DMS 273 treated with DMSO at 0.1 percent for 48 hours (cell line): ENCODE data around the gene CELSR3.

Source experiments
- DNase-seq: peaks from one replicate; lab custom pipeline; 2025; lab: John Stamatoyannopoulos, UW

Gene CELSR3

DNA sequence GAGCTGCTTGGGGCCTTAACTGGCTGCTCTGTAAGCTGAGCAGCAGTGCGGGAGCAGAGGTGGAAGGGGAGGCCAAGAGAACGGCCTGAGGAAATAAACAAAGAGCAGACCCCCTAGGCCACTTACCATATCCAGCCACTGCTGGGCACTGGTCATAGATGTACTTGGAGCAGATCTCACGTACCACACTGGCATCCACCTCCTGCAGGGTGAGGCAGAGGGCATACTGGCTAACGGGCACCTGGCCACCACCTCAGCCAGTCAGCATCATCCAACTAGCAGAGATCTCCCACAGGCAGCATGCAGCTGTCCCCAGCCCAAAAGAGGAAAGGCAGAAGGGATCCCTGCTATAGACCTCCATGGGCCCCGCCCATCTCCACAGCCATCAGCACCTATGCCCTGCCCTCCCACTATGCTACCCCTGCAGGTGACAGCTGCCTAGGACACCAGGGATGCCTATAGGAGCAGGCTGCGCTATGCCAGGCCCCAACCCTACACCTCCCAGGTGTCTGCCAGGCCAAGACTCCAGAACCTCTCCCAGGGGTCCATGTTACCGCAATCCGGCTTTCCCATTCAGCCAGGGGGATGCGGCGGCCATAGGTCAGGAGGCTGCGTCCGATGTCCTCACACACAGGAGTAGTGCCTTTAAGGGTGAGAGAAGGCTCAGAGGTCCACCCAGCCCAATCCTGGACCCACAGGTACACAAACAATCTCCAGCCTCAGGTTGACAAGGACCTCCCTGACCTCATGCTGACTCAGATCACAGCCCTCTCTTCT is 63.0 kb downstream of the CELSR3 start:
- no peak for DNase-seq

- no peak for DNase-seq
Observed at GRCh38 chr3:48599077-48599501, 63.6 kb downstream of the CELSR3 start.

GRCh38 chr3:48598323-48599076 is 64.2 kb downstream of the CELSR3 start:
- no peak for DNase-seq

- DNase-seq, result no peak
Observed at GRCh38 chr3:48597408-48597800, 65.3 kb downstream of the CELSR3 start.

DNA sequence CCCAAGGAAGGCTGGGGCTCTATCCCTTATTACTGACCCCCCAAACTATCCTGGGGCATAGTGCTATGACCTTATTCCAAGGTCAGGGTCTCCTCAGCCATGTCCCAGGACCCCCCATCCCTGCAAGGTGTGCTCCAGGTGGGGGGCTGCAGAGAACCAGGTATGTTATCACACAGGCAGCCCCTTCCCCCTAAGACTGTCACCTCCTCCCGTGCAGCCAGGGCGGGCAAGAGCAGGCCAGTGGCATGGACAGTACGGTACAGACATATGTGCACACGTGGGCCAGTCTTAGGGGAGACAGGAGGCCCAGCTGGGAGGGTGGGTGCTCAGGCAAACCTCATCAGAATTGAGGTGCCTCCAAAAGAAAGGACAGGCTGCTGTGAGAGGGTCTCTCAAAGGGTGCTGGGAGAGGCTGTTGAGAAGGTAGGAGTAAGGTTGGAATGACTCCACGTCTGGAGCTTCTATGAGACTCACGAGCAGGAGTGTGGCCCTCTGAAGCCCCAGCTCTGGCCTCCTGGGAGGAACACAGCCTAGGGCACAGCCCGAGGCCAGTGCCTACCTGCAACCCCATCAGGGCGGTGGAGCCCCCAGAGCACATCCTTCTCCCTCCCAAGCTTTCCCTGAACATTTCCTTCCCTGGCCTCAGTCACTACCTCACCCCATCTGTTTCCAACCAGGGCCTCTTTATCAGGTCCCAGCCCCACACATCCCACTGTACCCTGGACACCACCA is 65.8 kb downstream of the CELSR3 start:
- DNase-seq, result no peak

DNA sequence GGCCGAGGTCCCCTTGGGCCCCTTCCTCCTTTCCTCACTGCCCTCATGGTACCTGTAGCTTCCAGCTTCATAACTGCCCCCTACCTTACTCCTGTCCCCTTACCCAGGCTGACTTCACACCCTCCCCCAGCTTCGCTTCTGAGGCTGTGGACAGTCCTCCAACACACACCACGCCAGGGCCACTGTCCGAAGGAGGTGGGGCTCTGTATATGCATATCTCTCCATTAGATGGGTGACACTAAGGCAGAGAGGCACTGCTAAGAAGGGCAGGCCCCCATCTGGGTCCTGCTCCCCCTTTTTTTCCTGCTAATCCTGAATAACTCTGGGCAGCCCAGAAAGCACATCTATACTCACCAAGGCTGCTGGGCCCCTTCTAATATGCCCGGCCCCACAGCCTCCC is 66.5 kb downstream of the CELSR3 start:
- DNase-seq, result no peak

DNA sequence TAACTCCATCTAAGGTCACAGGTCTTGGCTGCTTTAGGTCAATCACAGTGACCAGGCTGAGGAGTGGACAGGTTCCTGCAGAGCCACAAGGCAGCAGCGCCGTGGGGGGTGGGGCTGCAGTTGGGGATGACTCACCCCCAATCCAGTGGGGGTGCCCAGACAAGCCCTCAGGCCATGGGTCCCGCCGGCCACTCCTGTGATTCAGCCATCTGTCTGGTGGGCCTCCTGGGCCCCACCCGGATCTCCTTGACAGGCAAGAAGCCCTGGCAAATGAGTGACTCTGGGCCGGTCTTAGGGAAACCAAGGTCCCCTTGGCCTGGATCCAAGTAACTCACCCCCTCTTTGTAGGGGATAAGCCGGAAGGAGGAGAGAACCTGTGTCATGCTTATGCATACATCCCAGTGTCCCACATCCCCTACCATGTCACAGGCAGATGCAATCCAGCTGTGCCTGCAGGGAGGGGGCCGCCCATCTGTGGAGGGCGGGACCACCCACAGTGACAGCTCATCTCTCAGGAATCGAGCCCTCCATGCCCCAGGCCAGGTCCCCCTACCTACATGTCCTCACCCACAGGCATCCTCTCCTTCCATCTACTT is 67.1 kb downstream of the CELSR3 start:
- DNase-seq, result no peak

GRCh38 chr3:48595075-48595525 is 67.6 kb downstream of the CELSR3 start, which contains the start of gene COL7A1:
Gene COL7A1 (minus strand): TSS chr3:48595329. CDS start chr3:48595159, 170 bp downstream.
- no peak for DNase-seq

DNA sequence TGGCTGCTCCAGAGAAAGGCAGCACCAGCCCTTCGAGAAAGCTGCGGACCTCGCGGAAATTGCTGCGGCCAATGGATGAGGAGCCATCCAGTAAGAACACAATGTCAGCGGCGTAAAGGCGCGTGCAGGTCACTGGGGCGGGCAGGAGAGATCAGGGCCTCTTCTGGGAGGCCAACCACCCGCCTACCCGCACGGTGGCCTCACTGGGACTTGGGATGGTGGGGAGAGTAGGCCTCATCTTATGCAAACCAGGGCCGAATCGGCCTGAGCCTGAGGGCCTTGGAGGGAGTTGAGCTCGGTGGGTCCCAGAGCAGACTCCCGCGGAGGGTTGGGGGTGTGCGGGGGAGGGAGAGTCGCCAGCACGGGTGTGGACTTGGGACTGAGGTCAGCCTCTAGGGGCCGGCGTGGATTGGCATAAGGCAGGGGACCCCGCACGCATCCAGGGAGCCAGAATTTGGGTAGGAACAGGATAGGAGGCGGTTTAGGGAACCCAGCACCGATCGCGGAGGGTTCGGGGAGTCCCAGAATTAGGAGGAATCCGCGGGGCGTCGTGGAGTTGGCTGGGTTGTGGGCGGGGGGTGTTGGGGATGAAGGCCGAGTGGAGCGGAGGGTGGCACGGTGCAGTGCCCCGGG is 68.2 kb downstream of the CELSR3 start:
- DNase-seq, result no peak

DNA sequence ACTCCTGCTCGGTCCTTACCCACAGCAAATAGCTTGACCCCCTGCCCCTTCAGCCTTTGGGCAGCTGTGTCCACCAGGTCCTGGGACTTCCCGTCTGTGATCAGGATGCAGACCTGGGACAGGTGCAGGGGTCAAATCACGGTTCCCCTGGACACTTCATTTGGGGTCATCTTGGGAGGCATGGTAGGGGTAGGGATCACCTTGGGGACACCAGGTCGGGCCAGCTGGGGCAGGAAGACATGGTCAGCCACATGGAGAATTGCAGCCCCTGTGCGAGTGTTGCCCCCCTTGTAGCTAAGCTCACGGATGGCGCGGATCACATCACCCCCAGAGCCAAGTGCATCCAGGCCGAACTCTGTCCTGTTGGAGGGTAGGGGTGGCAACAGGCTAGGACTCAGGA is 69.3 kb downstream of the CELSR3 start:
- DNase-seq, result no peak

DNA sequence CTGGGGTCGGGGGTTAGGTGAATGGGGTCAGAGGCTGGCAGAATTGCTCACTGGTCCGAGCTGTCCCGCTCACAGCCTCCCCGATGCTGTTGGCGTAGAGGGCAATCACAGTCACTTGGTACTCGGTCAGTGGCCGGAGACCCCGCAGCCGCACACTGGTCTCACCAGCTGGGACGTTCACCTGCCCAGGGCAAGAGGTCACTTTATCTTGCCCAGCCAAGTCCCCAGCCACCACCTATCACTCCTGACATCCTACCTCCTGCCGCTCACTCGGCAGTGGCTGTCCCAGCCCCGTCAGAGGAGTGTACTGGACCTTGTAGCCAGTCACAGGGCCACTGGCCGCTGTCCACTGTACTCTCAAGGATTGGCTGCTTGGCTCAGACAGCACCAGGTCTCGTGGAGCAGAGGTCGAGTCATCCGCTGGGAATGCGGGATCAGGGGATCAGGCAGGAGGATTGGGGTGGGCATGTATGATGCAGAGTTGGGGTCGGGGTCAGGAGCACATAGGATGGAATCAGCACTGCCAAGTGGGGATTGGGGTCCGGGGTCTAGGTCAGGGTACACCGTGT is 70.1 kb downstream of the CELSR3 start:
- DNase-seq, result no peak

DNA sequence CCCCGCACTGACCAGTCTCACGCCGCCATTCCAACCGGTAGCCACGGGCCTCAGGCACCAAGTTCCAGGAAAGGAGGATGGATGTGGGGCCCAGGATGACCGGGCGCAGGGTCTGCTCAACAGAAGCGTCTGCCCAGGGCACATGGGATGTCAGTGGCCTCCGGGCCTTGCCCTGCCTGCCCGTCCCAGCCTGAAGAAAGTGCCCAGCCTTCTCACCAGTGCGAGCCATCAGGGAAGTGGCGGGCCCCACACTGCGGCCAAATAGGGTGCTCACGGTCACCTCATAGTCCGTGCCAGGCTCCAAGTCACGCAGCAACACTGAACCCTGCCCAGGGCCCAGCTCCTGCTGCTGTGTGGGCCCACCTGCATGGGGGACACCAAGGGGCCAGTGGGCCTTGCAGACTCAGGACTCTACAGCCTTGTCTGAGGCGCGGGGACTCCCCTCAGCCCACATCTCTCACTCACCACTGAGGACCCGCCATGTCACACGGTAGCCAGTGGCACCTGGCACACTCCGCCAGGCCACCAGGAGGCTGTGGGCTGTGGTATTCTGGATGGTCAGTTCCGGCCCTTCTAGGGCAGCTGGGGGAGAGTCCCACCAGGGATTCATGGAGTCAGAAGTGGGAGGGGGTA is 70.7 kb downstream of the CELSR3 start:
- DNase-seq, result no peak

DNA sequence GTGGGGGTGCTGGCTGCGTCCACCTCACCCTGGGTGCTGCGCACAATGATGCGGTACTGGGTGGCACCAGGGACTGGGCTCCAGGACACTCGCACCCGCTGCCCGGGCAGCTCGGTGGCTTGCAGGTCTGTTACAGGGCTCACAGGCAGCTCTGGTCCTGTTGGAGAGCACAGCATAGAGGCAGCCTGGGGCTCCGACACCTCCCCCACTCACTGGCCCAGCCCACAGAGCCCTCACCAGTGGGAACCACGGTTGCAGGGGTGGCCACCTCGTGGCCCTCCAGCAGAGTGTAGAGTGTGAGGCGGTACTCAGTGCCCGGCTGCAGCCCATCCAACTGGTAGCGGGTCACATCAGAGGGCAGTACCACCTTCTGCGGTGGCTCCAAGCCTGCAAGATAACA is 71.2 kb downstream of the CELSR3 start:
- DNase-seq, result no peak

- DNase-seq, result no peak
Observed at GRCh38 chr3:48588230-48588629, 74.5 kb downstream of the CELSR3 start.

DNA sequence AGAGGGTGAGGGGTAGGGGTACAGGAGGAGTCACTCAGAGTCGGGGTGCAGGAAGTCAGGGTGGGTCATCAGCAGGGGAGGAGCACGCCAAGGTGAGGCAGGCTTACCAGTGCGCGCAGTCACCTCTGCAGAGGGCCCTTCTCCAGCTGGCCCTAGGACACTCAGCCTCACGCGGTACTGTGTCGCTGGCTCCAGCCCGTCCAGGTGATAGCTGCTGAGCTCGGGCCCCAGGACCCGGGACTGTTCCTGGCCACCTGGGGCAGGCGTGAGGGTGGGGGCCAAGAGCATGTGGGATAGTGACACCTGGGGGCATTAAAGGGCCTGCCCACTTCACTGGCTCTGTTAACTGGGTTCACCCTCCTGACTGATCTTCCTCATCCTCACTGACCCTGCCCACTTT is 75.0 kb downstream of the CELSR3 start:
- no peak for DNase-seq
